A673 (cell line): ENCODE data around the gene DENND5B. TPM values are rescaled to one million over a fixed set of nuclear protein-coding genes. Genes with fewer than 3 reads are reported as not detected.

Experiments
- BruUV-seq: library from RNA; stranded (reverse); fragments of 400-500 nt; replicated peaks from 2 replicates; lab custom pipeline; 2021; lab: Mats Ljungman, UMichigan
- CTCF ChIA-PET: fragments of 300-600 bp; sonication (Branson Sonifier 250); formaldehyde crosslinking; loops from one replicate; lab custom pipeline; 2022; ENCODE audit warnings: antibody characterized with exemption; lab: Charles Lee
- POLR2A ChIA-PET: fragments of 300-600 bp; sonication (Branson Sonifier 250); formaldehyde crosslinking; loops from one replicate; lab custom pipeline; 2022; ENCODE audit warnings: antibody characterized with exemption; ENCODE audit not compliant: low non-redundant PET; lab: Charles Lee
- DNase-seq: peaks from one replicate; pipeline ENCODE4 v3.0.0-alpha.2; 2015; ENCODE audit warnings: low spot score
- H3K27ac ChIP-seq: fragments of 200-600 bp; sonication (generic); 2 replicates; pipeline ENCODE4 v1.5.1; 2016; ENCODE audit warnings: mixed run types, low read depth, mild to moderate bottlenecking, mixed read lengths, antibody characterized with exemption, low read length; ENCODE audit not compliant: poor library complexity, severe bottlenecking
- H3K27me3 ChIP-seq: fragments of 200-600 bp; sonication (generic); replicated peaks from 2 replicates; pipeline ENCODE4 v1.6.1; 2017; ENCODE audit warnings: mixed run types, low read depth, mild to moderate bottlenecking, mixed read lengths, antibody characterized with exemption, low read length; ENCODE audit not compliant: insufficient read depth, poor library complexity
- H3K36me3 ChIP-seq: fragments of 200-600 bp; sonication (generic); 2 replicates; pipeline ENCODE4 v1.6.1; 2016; ENCODE audit warnings: mixed run types, mild to moderate bottlenecking, mixed read lengths, antibody characterized with exemption, low read length; ENCODE audit not compliant: insufficient read depth, poor library complexity, severe bottlenecking
- H3K4me1 ChIP-seq: fragments of 200-600 bp; sonication (generic); 2 replicates; pipeline ENCODE4 v1.6.1; 2017; ENCODE audit warnings: mixed run types, mild to moderate bottlenecking, mixed read lengths, antibody characterized with exemption, low read length; ENCODE audit not compliant: insufficient read depth, poor library complexity, severe bottlenecking
- H3K4me3 ChIP-seq: fragments of 200-600 bp; sonication (generic); 2 replicates; pipeline ENCODE4 v1.5.1; 2016; ENCODE audit warnings: low read depth, mixed run types, mild to moderate bottlenecking, mixed read lengths, low read length; ENCODE audit not compliant: poor library complexity, severe bottlenecking
- H3K9me3 ChIP-seq: fragments of 200-600 bp; sonication (generic); 2 replicates; pipeline ENCODE4 v1.6.1; 2016; ENCODE audit warnings: mixed run types, low read depth, mild to moderate bottlenecking, mixed read lengths, antibody characterized with exemption, low read length; ENCODE audit not compliant: poor library complexity, severe bottlenecking
- CTCF ChIP-seq: fragments of 300-800, 200-600 bp; sonication (generic); conservative IDR thresholded peaks from 2 replicates; pipeline ENCODE4 v1.5.1; 2017; ENCODE audit warnings: low read depth, mild to moderate bottlenecking, antibody characterized with exemption, low read length, moderate library complexity, mixed read lengths
- EZH2 ChIP-seq: fragments of 200-600 bp; sonication (generic); IDR thresholded peaks from 2 replicates; pipeline ENCODE4 v1.6.1; 2017; ENCODE audit warnings: borderline replicate concordance, low read depth, mild to moderate bottlenecking, mixed read lengths, antibody characterized with exemption, low read length; ENCODE audit not compliant: poor library complexity, severe bottlenecking
- intact Hi-C: fragments of 100-400 bp; cut with micrococcal nuclease; formaldehyde crosslinking; loops from one replicate; pipeline ENCODE4 v1.10.0; 2022; ENCODE audit not compliant: unreplicated experiment
- total RNA-seq: library from RNA; stranded (reverse); gene quantifications from 2 replicates; pipeline ENCODE4 v1.2.3, GENCODE V29; 2021

The DENND5B gene
- total RNA-seq, 1 experiment from 2014 or later: 7.6 TPM

- ChIA-PET CTCF (no interaction called here), POLR2A (no interaction called here)
- BruUV-seq: no TSS peak
- Histone ChIP-seq H3K27ac (no peak overlapping the region), H3K36me3 (no peaks in the 10 kb centered on the region), H3K4me3 (no peak overlapping the region), H3K4me1 (no peaks in the 10 kb centered on the region), H3K9me3 (no peaks in the 10 kb centered on the region), H3K27me3 (no peaks in the 10 kb centered on the region)
- TF ChIP-seq CTCF (no peak), EZH2 (no peak)
- intact Hi-C loops: no loop called here
- DNase-seq: no peak
These were observed 178.6 kb downstream of the DENND5B start for GRCh38 chr12:31412292-31412801.

- ChIA-PET CTCF (no interaction called here), POLR2A (no interaction called here)
- Histone ChIP-seq H3K4me3 (no peak overlapping the region), H3K27ac (no peak overlapping the region), H3K4me1 (no peaks in the 10 kb centered on the region), H3K27me3 (no peaks in the 10 kb centered on the region), H3K36me3 (no peaks in the 10 kb centered on the region), H3K9me3 (no peaks in the 10 kb centered on the region)
- BruUV-seq: no TSS peak
- DNase-seq: no peak
- TF ChIP-seq CTCF (no peak), EZH2 (no peak)
- intact Hi-C loops: loop anchor here (10.0 kb wide), 2 partner anchors 154 to 896 kb away; no protein-coding TSS in a partner anchor
These were observed 182.2 kb downstream of the DENND5B start for GRCh38 chr12:31408763-31409162.

- H3K27ac ChIP-seq: no peak overlapping the region
- intact Hi-C loops: loop anchor here (10.0 kb wide), 2 partner anchors 153 to 897 kb away; no protein-coding TSS in a partner anchor
- H3K4me3 ChIP-seq: no peak overlapping the region
- H3K9me3 ChIP-seq: no peaks in the 10 kb centered on the region
- no peak for TF ChIP-seq EZH2
- TF ChIP-seq CTCF: no peak
- no peaks in the 10 kb centered on the region for H3K36me3 ChIP-seq
- ChIA-PET CTCF (no interaction called here), POLR2A (no interaction called here)
- BruUV-seq: no TSS peak
- H3K4me1 ChIP-seq: no peaks in the 10 kb centered on the region
- no peak for DNase-seq
- H3K27me3 ChIP-seq: no peaks in the 10 kb centered on the region
These were observed 183.4 kb downstream of the DENND5B start for GRCh38 chr12:31407562-31407961.
